Suprapubic skin (tissue), 3 donors: ENCODE measurements around the gene ENO1.

Source experiments
- POLR2AphosphoS5 ChIP-seq, 3 donors: sonication (generic); formaldehyde crosslinking; IDR thresholded peaks; one replicate each; pipeline ENCODE4 v1.6.1; 2017; ENCODE audit warnings: antibody characterized with exemption in 3 of 3
- TF ChIP-seq, protein P1 (sequence below), 2 donors: fragments of 200-600 bp in 1 of 2; fragments of 450-650 bp in 1 of 2; sonication (generic) in 1 of 2; IDR thresholded peaks; one replicate each; pipeline ENCODE4 v1.5.1; 2016 to 2019; ENCODE audit warnings: antibody characterized with exemption in 2 of 2, mild to moderate bottlenecking in 1 of 2, moderate library complexity in 1 of 2

DNA sequence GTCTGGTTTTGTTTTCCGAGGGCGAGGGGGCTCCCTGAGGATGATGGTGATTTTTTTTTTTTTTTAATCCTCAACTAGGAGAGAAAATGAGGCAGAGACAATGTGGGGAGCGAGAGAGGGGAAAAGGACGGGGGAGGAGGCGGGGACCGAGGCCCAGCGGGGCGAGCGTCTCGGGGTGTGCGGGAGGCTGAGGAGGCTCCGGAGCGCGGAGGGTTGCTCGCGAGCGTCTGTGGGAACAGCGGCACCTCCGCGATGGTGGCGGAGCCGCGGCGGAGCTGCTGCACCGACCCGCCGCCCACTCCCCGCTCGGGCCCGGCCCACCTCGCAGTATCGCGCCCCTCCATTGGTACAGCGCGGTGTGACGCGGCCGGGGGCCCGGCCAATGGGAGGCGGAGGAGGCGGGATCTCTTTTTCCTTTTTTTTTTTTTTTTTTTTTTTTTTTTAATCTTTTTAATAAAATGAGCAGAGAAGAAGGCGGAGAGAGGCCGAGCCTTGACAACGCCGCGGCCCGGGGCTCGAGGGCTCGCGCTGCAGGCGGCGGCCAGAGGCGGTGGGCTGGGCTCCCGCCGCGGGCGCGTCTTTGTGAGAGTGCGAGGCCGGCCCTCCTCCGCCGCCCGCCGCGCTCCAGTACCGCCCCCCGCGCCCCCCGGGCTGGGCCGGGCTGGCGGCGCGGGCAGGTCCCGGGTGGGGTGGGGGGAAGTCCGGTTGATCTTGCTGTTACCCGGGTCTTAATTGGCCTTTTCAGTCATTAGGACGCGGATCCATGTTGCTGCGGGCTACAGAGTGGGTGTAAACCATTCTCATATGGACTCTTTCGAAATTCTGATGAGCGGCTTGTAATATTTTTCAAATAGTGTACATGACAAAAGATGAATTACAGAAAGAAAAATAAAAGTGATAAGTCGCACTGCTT lies 60.8 kb downstream of the ENO1 start, which contains the start of gene RERE:
- TF ChIP-seq, protein P1, sequence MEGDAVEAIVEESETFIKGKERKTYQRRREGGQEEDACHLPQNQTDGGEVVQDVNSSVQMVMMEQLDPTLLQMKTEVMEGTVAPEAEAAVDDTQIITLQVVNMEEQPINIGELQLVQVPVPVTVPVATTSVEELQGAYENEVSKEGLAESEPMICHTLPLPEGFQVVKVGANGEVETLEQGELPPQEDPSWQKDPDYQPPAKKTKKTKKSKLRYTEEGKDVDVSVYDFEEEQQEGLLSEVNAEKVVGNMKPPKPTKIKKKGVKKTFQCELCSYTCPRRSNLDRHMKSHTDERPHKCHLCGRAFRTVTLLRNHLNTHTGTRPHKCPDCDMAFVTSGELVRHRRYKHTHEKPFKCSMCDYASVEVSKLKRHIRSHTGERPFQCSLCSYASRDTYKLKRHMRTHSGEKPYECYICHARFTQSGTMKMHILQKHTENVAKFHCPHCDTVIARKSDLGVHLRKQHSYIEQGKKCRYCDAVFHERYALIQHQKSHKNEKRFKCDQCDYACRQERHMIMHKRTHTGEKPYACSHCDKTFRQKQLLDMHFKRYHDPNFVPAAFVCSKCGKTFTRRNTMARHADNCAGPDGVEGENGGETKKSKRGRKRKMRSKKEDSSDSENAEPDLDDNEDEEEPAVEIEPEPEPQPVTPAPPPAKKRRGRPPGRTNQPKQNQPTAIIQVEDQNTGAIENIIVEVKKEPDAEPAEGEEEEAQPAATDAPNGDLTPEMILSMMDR (IDR thresholded peaks at IDR 0.05) = no peak
- TF ChIP-seq POLR2AphosphoS5 (IDR thresholded peaks at IDR 0.05) = peak; percentile 80 to 91 (median 81)
